ENCODE measurements around the gene FLOT2.
"Not testable (repeated sequence)": the region's sequence is repeated elsewhere in the genome, so short reads cannot be mapped to it uniquely, and the experiment has no call there.

FLOT2 gene

GRCh38 chr17:28867276-28867675 is 30.3 kb downstream of the FLOT2 start:
- no peak for DNase-seq

GRCh38 chr17:28865946-28866752 is 31.4 kb downstream of the FLOT2 start:
- DNase-seq = no peak

GRCh38 chr17:28864991-28865849 is 32.3 kb downstream of the FLOT2 start:
- DNase-seq = no peak

GRCh38 chr17:28863953-28864352 is 33.6 kb downstream of the FLOT2 start:
- no peak for DNase-seq

- no peak for DNase-seq
Measured at GRCh38 chr17:28862561-28862960, 35.0 kb downstream of the FLOT2 start.

GRCh38 chr17:28861393-28862203 is 35.9 kb downstream of the FLOT2 start:
- no peak for DNase-seq

GRCh38 chr17:28860363-28860808 is 37.1 kb downstream of the FLOT2 start:
- no peak for DNase-seq

GRCh38 chr17:28858801-28859355 is 38.7 kb downstream of the FLOT2 start:
- no peak for DNase-seq

GRCh38 chr17:28857905-28858800 is 39.4 kb downstream of the FLOT2 start:
- no peak for DNase-seq

- DNase-seq = no peak
Measured at GRCh38 chr17:28856028-28856574, 41.4 kb downstream of the FLOT2 start.

- no peak for DNase-seq
Measured at GRCh38 chr17:28855336-28855679, 42.2 kb downstream of the FLOT2 start.

- peak; percentile 89 for DNase-seq
Measured at GRCh38 chr17:28854457-28855335, 42.8 kb downstream of the FLOT2 start, which contains the start of gene ERAL1. TSS of gene ERAL1 (plus strand) at chr17:28855016. CDS start at chr17:28855035, 19 bp downstream.

- DNase-seq = no peak
Measured at GRCh38 chr17:28853295-28853694, 44.2 kb downstream of the FLOT2 start.

- DNase-seq = peak; percentile 22
Measured at GRCh38 chr17:28849281-28849680, 48.3 kb downstream of the FLOT2 start.

- DNase-seq = peak; percentile 79
Measured at GRCh38 chr17:28848667-28849066, 48.9 kb downstream of the FLOT2 start.

- not testable (repeated sequence) for DNase-seq
Measured at GRCh38 chr17:28846699-28847098, 50.8 kb downstream of the FLOT2 start.

GRCh38 chr17:28846231-28846630 is 51.3 kb downstream of the FLOT2 start:
- no peak for DNase-seq

GRCh38 chr17:28843816-28844148 is 53.8 kb downstream of the FLOT2 start:
- no peak for DNase-seq

- peak; percentile 75 for DNase-seq
Measured at GRCh38 chr17:28842282-28843012, 55.1 kb downstream of the FLOT2 start, which contains the start of gene FAM222B. TSS of gene FAM222B (minus strand) at chr17:28842790. CDS start at chr17:28766667, 76,123 bp downstream.

GRCh38 chr17:28841901-28842281 is 55.6 kb downstream of the FLOT2 start:
- DNase-seq = no peak

Data from NCI-H1694 (cell line).